Fibroblast of skin of back (primary cell): ENCODE data around the gene EFCAB8.
"Not testable (repeated sequence)": the region's sequence is repeated elsewhere in the genome, so short reads cannot be mapped to it uniquely, and the experiment has no call there.

ENCODE experiments used
- DNase-seq: peaks from one replicate; pipeline ENCODE4 v3.0.0-alpha.2; 2013

Gene EFCAB8

GRCh38 chr20:32911355-32911754 lies 52.6 kb downstream of the EFCAB8 start:
- no peak for DNase-seq

GRCh38 chr20:32912688-32913087 lies 54.0 kb downstream of the EFCAB8 start:
- no peak for DNase-seq

- no peak for DNase-seq
Observed at GRCh38 chr20:32914031-32914430, 55.3 kb downstream of the EFCAB8 start.

- no peak for DNase-seq
Observed at GRCh38 chr20:32917191-32917950, 58.6 kb downstream of the EFCAB8 start.

- no peak for DNase-seq
Observed at GRCh38 chr20:32918296-32918695, 59.6 kb downstream of the EFCAB8 start.

- no peak for DNase-seq
Observed at GRCh38 chr20:32918751-32919150, 60.0 kb downstream of the EFCAB8 start.

- DNase-seq: no peak
Observed at GRCh38 chr20:32920066-32920465, 61.3 kb downstream of the EFCAB8 start.

GRCh38 chr20:32920530-32921298 lies 62.0 kb downstream of the EFCAB8 start:
- DNase-seq: no peak

- no peak for DNase-seq
Observed at GRCh38 chr20:32922466-32922865, 63.7 kb downstream of the EFCAB8 start.

- DNase-seq: no peak
Observed at GRCh38 chr20:32924781-32925180, 66.1 kb downstream of the EFCAB8 start.

GRCh38 chr20:32925481-32926196 lies 66.9 kb downstream of the EFCAB8 start:
- no peak for DNase-seq

- no peak for DNase-seq
Observed at GRCh38 chr20:32929162-32929561, 70.4 kb downstream of the EFCAB8 start.

GRCh38 chr20:32930181-32930580 lies 71.5 kb downstream of the EFCAB8 start:
- no peak for DNase-seq

GRCh38 chr20:32930701-32931100 lies 72.0 kb downstream of the EFCAB8 start:
- DNase-seq: no peak

GRCh38 chr20:32934580-32934979 lies 75.9 kb downstream of the EFCAB8 start:
- DNase-seq: no peak

GRCh38 chr20:32941155-32941885 lies 82.6 kb downstream of the EFCAB8 start:
- no peak for DNase-seq

- DNase-seq: no peak
Observed at GRCh38 chr20:32943490-32944052, 84.8 kb downstream of the EFCAB8 start.

GRCh38 chr20:32945710-32946221 lies 87.0 kb downstream of the EFCAB8 start:
- peak; percentile 11 for DNase-seq

- no peak for DNase-seq
Observed at GRCh38 chr20:32946629-32947028, 87.9 kb downstream of the EFCAB8 start.

GRCh38 chr20:32950539-32950938 lies 91.8 kb downstream of the EFCAB8 start:
- DNase-seq: not testable (repeated sequence)

- no peak for DNase-seq
Observed at GRCh38 chr20:32957459-32957858, 98.7 kb downstream of the EFCAB8 start.

GRCh38 chr20:32958574-32958973 lies 99.9 kb downstream of the EFCAB8 start:
- DNase-seq: no peak
